Glomerular endothelial cell (primary cell): Measurements from ENCODE around the gene CDC6. TPM values are rescaled to one million over a fixed set of nuclear protein-coding genes. Genes with fewer than 3 reads are reported as not detected.

Experiments
- DNase-seq: peaks from one replicate; pipeline ENCODE4 v3.0.0-alpha.2; 2011; ENCODE audit warnings: low read depth, low spot score; ENCODE audit errors: extremely low read depth
- total RNA-seq: library from RNA; depleted of rRNA; stranded (reverse); fragments of >200 nt; gene quantifications from 2 replicates; pipeline ENCODE4 v1.2.3, GENCODE V29; 2015

CDC6 gene, protein sequence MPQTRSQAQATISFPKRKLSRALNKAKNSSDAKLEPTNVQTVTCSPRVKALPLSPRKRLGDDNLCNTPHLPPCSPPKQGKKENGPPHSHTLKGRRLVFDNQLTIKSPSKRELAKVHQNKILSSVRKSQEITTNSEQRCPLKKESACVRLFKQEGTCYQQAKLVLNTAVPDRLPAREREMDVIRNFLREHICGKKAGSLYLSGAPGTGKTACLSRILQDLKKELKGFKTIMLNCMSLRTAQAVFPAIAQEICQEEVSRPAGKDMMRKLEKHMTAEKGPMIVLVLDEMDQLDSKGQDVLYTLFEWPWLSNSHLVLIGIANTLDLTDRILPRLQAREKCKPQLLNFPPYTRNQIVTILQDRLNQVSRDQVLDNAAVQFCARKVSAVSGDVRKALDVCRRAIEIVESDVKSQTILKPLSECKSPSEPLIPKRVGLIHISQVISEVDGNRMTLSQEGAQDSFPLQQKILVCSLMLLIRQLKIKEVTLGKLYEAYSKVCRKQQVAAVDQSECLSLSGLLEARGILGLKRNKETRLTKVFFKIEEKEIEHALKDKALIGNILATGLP
- 4.5 and 12.1 TPM in 2 replicates for total RNA-seq

DNA sequence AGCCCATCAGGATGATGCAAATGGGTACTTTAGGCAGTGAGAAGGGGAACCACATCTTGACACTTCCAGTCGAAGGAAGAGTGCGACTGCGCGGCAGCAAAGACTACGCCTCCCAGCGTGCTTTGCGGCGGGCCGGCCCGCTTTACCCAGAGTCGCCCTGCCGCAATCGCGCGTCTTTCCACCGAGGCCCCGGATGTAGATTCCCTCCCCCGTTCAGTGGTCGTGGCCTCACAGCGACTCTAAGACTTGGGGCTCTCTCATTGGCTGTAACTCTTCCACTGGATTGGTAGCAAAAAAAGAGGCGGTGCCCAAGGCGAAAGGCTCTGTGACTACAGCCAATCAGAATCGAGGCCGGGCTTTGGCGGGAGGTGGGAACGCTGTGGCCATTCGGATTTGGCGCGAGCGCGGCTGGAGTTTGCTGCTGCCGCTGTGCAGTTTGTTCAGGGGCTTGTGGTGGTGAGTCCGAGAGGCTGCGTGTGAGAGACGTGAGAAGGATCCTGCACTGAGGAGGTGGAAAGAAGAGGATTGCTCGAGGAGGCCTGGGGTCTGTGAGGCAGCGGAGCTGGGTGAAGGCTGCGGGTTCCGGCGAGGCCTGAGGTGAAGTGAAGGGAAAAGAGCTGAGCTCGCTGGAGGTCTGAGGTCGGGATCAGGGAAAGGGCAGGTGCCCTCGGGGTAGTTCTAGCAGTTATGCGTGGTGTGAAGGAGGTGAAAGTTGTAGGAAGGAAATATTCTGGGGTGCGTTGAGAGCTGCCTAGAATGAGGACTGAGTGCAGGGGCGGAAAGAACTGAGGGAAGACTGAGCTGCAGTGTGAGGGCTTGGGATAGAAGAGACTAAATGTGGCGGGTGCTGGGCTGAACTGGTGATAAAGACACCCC lies at the start of gene CDC6:
Gene CDC6 (plus strand): TSS at position 386 of the 876 bp plus-strand sequence. CDS start 1,542 bp downstream, outside the sequence.
- peak; percentile 95 for DNase-seq

DNA sequence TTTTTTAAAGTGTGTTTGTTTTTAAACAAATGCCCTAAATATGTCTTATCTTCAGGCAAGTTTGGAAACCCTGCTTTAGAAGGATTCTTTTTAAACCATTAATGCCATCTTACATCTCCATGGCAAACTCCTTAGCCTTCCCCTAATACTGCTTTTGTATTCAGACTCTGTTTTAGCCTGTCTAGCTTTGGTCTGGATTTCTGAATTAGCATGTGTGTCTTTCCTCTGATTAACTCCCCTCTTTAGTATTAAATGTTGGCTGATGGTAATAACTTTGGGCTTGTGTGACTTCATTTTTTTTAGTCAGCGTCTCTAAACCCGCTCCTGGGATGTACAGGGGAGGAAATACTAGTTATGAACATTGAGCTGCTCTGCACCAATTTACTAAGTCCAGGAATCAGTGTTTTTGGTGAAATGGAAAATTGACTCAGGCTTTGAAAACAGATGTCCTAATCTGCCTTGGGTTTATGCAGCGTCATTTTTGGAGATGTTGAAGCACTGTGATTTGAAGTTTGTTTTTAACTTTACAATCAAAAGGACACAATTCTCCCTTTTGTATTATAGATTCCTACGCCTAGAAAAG lies 46.3 kb upstream of the CDC6 start:
- no peak for DNase-seq

DNA sequence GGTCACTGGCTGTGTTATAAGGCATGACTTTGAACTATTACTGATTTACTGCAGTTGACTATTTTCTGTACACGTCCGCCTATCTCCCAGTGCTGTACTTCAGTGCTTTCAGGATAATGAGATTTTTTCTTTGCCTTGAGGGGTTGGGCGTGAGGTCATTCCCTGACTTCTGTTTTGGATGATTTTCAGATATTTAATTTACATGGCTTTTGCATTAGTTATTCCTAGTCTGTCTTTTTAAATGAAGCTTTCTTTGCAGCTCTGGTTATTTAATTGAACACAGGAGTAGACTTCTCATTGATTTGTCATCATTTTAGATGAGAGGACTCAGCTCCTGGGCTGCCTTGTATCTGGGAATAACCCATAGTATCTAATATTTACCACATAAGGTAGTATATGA lies 44.9 kb upstream of the CDC6 start:
- no peak for DNase-seq

DNA sequence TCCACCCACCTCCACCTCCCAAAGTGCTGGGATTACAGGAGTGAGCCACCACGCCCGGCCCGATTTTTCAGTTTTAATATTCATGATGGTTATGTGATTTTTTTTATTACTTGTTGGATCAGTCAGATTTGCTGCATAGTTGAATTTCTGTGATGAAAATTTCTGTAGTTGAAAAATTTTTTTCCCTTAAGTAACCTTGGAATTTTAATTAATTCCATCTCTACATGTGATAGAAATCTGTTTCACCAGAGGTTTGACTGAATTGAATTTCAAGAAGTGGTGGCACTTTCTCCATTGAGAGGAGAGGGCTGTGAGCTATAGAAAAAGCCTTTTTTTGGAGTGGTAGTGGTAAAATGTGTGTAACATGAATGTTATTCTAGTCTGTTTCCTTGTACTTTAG lies 43.9 kb upstream of the CDC6 start:
- no peak for DNase-seq

DNA sequence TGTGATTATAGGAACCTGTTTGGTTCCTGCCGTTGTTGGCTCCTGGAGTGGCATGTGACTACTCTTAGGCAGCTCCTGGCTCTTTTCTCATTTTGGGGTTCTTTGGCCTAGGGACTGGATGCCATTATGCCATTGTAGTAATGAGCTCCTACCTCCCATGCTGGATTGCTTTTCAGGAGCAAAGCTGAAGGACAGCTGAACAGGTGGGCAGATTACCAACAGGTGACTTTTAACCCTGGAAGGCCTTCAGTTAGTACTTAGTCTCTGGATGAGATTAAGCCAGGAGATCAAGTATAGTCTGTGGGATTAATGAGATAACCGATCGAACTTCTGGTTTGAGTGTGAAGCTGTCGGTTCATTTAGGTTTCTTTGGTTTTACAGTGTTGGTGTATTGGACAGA lies 43.4 kb upstream of the CDC6 start:
- no peak for DNase-seq

DNA sequence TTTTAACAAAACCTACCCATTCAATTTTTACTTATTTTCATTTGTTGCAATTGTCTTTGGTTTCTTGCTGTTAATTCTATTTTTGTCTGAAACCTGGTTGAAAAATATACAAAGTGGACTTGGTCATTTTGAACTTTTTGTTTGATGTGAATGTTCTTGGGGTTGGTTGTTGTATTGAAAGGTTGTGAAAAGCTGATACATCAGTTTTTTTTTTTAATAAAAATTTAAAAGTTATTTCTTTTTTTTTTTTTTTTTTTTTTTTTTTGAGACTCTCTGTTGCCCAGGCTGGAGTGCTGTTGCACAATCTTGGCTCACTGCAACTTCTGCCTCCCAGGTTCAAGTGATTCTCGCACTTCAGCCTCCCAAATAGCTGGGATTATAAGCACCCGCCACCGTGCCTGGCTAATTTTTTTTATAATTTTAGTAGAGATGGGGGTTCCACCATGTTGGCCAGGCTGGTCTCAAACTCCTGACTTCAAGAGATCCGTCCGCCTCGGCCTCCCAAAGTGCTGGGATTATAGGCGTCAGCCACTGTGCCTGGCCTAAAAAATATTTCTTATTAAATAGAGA lies 39.7 kb upstream of the CDC6 start:
- no peak for DNase-seq

DNA sequence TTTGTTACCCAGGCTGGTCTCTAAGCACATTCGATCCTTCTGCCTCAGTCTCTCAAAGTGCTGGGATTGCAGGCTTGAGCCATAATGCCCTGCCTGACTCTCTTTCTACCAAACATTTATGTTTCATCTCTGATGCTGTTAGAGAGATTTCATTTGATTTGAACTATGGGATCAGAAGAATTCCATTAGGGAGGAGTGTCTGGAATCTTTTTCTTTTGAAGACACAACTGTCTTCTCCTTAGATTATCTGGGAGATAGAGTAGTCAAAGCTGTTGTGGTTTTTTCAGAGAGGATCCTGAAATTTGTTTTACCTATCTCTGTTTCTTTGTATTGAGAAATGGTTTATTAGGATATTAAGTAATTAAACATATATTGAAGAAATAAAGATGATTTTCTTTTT lies 39.2 kb upstream of the CDC6 start:
- DNase-seq: no peak

DNA sequence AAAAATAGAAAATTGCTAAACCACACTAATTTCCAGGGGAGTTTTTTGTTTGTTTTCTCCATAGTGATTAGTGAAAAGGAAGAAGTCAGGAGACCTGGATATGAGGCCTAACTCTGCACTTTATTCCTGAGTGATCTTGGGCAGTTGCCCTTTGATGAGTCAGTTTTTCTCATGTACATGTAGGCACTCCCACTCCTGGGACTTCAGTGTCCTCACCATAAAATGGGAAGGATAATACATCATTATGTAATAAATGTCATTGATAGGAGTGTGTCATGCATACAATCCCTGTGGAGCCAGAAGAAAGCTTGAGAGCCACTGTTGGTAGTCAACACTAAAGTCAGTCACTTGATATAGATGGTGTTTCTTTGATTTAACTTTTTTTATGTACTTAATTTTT lies 36.1 kb upstream of the CDC6 start:
- DNase-seq: peak; percentile 36

DNA sequence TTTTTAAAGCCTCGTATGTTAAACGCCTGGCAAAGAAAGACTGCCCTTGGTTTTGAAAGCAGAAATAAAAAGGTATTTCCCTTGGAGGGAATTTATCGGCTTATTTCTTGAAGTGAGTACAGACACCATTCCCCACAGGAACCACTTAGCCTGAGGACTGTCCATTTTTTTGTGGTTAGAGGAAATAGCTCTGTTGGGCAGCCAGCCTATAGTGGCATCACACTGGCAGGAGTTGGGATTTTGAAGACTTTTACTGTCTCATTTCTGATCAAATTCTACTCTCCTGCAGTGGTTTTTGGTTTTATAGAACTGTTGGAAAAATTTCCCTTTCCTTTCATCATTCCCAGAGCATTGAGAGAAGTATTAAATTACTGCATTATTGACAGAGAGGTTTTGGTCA lies 34.1 kb upstream of the CDC6 start:
- no peak for DNase-seq

DNA sequence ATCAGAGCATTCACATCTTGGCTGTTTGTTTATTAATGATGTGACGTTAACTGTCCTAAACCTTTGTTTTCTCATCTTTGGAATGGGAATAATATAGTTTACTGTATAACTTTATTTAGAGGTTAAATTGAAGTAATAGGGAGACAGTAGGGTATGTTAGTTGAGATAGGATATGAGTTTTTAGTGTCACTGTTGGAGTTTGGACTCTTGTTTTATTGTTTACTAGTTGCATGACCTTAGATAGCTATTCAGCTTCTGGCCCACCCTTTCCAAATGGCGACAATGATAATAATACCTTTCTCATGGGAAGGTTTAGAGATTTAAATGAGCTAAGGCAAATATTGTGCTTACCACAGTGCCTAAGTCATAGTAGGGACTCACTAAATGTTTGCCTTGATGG lies 28.2 kb upstream of the CDC6 start:
- DNase-seq: no peak

DNA sequence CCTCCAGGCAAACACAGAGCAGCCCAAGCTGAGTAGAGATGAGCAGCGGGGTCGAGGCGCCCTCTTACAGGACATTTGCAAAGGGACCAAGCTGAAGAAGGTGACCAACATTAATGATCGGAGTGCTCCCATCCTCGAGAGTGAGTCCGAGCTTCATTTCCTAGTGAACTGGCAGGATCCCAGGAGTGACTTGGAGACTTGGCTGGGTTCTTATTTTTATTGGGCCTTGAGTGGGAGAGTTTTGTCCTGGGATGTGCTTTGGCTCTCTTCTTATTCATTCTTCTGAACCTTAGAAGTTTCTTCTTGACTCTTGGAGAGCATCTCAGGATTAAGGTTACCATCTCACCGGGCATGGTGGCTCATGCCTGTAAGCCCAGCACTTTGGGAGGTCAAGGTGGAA lies 27.2 kb upstream of the CDC6 start:
- no peak for DNase-seq

DNA sequence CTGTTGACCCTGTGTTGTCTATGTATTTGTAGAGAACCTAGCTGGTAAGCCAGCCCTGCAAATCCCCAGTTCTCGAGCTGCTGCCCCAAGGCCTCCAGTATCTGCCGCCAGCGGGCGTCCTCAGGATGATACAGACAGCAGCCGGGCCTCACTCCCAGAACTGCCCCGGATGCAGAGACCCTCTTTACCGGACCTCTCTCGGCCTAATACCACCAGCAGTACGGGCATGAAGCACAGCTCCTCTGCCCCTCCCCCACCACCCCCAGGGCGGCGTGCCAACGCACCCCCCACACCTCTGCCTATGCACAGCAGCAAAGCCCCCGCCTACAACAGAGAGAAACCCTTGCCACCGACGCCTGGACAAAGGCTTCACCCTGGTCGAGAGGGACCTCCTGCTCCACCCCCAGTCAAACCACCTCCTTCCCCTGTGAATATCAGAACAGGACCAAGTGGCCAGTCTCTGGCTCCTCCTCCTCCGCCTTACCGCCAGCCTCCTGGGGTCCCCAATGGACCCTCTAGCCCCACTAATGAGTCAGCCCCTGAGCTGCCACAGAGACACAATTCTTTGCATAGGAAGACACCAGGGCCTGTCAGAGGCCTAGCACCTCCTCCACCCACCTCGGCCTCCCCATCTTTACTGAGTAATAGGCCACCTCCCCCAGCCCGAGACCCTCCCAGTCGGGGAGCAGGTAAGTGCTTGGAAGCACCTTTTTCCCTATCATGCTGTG lies 23.1 kb upstream of the CDC6 start:
- no peak for DNase-seq

DNA sequence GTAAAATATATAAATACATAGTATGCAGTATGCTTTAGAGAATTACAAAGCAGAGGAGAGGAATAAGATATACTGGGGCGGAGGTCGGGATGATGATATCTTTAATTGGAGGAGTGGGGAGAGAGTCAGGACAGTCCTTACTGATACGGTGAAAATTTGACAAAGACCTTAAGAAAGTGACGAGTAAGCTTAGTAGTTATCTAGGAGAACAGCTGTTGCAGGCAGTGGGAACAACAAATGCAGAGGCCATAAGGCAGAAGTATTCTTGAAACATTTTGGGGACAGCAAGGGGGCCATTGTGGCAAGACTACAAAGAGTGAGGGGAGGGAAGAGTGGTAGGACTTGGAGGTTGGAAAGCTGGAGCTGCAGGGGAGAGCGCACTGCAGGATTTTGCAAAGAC lies 22.3 kb upstream of the CDC6 start:
- DNase-seq: no peak

DNA sequence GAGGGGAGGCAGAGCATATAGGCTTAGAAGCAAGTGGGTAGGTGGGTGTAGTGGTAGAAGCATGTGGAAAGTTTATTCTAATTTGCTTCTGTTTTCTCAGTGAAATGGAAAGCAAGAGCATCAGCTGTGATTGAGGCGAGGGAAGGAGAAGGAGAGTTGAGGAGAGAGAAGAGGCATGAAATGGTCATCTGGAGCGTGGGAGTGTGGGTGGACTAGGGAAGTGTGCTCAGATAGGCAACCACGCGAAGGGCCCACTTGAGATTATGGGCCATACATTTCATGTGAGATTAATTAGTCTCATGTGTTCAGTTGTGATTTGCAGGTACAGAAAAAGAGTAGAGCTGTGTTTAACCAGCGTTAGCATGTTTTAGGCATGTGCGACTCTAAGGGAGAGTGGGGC lies 20.8 kb upstream of the CDC6 start:
- DNase-seq: no peak

DNA sequence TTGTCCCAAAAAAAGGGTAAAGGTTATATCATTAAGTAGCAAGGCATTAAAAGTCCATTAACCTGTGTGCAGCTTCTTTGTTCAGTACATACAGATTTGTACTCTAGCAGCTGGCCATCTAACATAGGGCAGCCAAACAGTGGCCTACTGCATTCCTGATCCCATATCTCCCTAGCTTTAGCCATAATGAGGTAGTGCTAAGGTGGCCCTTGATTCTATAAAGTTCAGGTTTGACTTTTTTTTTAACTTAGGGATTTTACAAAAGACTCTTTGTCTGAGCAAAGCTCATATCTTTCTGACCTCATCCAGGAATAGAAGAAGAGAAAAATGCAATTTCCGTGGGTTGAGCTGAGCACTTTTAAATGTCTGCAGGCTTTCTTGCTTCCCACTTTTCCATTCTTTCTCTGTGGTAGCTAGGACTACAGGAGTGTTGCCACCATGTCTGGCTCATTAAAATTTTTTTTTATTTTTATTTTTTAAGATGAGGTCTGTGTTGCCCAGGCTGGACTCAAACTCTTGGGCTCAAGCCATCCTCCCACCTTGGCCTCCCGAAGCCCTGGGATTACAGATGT lies 19.5 kb upstream of the CDC6 start:
- no peak for DNase-seq

DNA sequence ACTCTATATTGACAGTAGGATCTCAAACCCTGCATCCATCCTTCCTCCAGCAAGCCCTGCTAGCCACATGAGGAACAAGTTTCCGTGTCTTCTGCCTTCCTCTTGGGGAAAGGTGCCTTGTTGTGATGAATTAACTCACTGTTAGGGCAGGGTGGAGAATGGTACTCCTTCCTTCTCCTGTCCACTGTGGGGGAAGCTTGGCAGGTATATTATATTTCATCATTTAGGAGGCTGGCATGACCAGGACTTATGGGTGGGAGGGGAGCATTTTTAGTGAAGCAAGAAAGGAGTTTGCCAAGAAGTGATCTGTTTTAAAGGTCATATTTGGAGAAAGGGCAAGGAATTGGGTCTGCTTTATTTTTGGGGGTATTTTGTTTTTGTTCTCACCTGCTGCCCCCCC lies 9.3 kb upstream of the CDC6 start:
- no peak for DNase-seq

DNA sequence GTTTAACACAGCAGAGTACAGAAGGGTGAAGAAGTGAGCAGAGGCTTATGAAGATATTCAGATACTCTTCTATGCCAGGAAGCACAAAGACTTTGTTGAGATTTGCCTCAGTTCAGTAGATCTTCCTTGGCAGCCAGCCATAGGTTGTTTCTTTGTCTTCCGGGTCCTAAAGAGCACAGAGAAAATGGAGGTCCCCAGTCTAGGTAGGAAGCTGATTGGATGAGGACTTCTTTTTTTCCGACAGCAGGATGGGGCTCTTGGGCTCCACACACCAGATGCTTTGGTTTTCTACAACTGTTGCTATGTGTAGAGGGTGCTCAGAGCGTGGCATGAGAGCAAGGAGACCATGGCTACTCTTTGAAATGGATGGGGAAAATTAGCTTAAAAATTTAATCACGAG lies 8.3 kb upstream of the CDC6 start:
- no peak for DNase-seq

DNA sequence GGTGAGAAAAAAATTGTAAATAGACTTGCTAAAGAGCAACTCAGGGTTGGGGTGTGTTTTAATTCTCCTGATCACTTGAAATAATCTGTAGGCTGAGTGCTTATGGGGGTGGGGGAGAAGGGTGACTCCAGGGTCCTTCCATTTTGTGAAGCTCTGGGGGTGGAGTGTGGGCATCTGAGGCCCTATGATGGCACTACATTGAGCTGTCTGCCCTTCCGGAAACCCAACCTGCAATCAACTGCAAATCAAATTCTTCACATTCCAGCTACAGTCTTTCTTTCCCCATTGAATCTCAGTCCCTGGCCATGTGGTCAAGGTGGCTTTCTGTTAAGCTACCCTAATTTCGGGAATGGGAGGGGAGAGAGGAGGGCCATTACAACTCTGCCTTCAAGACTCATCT lies 6.0 kb upstream of the CDC6 start:
- no peak for DNase-seq

DNA sequence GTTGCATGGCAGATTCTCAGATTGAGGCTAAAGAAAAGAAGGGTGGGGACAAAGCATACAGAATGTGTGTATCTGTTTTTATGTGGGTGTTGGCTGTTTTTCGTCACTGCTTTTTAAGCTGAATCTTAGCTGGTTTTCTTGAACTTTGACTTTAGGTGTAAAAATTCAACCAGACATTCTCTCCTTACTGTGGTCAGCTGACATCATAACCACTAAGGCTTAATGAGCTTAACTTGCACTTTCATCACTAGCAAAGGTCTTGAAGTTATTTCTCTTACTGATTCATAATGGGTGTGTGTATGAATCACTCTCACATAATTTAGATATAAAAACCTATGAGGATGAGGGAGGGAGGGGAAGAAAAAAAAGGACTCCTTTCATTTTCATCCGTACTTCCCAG lies 4.0 kb upstream of the CDC6 start:
- no peak for DNase-seq

DNA sequence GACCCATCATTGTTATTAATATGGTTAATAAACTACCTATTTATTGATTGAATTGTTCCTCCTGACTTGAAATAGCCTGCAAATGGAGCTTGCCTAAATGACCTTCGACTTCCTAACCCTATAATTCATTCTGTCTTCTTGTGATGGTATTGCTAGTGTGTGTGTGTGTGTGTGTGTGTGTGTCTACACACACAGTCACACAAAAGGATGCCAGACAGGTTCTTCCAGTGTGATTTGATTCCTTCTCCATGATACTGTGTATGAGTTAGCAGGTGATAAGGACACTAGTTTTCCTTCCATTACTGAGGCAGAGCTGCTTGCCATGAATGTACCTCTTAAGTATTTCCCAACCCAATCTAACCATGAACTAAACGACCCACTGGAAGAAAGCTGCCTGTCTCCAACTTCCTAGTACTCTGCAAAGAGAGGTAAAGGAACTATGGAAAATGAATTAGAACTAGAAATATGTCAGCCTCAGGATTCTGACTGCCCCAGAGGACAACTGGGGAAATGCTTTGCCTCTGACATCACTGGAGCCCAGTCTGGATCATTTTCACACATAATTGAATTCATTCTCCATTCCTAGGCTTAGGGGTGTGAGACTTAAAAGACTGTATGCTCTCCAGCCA lies 3.5 kb upstream of the CDC6 start:
- no peak for DNase-seq
